ENCODE measurements around the gene TMEM30A. TPM values are rescaled to one million over a fixed set of nuclear protein-coding genes. Genes with fewer than 3 reads are reported as not detected.

The TMEM30A gene
- total and polyA plus RNA-seq, 2 of the 13 experiments (the other 11 are each of a cell fraction or from before 2014, with no cell fraction given), result 17.6 to 54.4 TPM

DNA sequence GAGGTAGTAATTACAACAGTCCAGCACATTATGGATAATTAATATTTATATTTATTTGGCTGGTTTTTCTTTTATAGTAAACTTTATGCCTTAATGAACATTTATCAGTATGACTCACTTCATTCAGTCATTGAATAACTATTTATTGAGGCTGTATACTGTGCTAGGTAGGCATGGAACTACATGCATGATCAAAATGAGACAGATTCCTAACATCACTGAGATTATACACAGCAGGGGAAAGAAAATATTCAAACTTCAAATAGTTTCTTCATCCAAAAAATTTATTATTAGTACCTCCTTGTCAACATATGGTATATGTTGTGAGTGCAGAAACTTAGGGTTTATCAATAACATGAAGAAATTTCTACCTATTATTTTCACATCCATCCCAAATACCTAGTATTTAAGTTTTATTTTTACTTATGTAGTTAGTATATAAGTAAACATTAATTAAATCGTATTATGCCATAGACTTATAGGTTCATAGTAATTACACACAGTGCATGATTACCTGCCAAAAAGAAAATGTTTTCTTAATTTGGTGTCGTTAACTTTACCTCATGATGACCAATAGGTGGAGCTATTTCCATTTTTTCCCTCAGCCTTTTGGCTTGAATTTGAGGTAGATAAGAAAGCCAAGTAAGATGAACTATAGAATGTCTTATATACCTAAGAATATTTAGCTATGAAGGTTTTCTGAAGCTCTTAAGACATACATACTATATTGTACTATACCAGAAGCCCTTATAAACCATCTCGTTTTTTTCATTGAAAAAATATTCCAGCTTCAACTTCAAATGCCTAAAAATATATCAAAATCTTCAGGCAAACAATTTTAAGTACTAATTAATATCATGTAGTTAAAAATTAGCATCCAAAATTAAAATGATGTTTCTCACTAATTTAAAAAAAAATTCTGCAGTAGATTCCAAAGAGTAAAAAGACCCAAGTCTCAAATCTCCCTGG lies 12.5 kb upstream of the TMEM30A start:
- Histone ChIP-seq H3K27ac (ENCODE audit: extremely low read length, insufficient read depth, low read length) (no peak overlapping the region), H3K79me2 (ENCODE audit: insufficient read depth, low read length) (no peaks in the 10 kb centered on the region), H4K20me1 (ENCODE audit: insufficient read depth, low read length) (no peaks in the 10 kb centered on the region), H3K4me1 (ENCODE audit: insufficient read depth, low read length) (no peaks in the 10 kb centered on the region), H3K36me3 (replicated peaks in 1 of 2; ENCODE audit: control insufficient read depth in 1 of 2, insufficient read depth in 2 of 2, low read length in 2 of 2) (no peaks in the 10 kb centered on the region), H3K27me3 (ENCODE audit: control insufficient read depth in 1 of 2, insufficient read depth in 2 of 2, low read length in 2 of 2) (no peaks in the 10 kb centered on the region), H3K9me3 (ENCODE audit: low read length) (no peaks in the 10 kb centered on the region), H3K4me2 (ENCODE audit: low read depth, low read length) (no peak overlapping the region), H3K9ac (ENCODE audit: insufficient read depth, low read depth, low read length) (no peak overlapping the region), H2AFZ (ENCODE audit: low read length) (no peak overlapping the region), H3K4me3 (replicated peaks in 1 of 3; ENCODE audit: insufficient read depth in 1 of 3, low read depth in 2 of 3, low read length in 3 of 3) (no peak overlapping the region)
- intact Hi-C loops (cut with micrococcal nuclease; ENCODE audit: unreplicated experiment), result loop anchor here (1.0 to 2.0 kb wide), 3 partner anchors 12 to 229 kb away; no protein-coding TSS in a partner anchor
- 2% methylated on average over 3 of the region's 3 CpGs for WGBS (ENCODE audit: low lambda C conversion rate)
- ATAC-seq, result peak; percentile 56
- in situ Hi-C loops (cut with HindIII; ENCODE audit: extremely low pct_ligation_motif_present, low pct_unique_long_range_greater_than_20kb), result no loop called here
- ChIA-PET POLR2A (interaction anchor here (1.2 kb wide), 1 partner anchor 12 kb away, joined by 5 read pairs; the partner anchor contains the start of gene TMEM30A), CTCF (ENCODE audit: low intra/inter-chr PET ratio, low total read pairs) (interaction anchor here (0.6 to 2.4 kb wide), 5 partner anchors 31 to 266 kb away, joined by 3 to 19 read pairs (median 3); no protein-coding TSS in a partner anchor)
- peak; percentile 66 for FAIRE-seq
- DNase-seq (ENCODE audit: low spot score), result peak; percentile 57
- BruUV-seq (replicated peaks), result no TSS peak
- TF ChIP-seq STAG1 (CRISPR knock-in tag; IDR thresholded peaks at IDR 0.05) (peak; percentile 70), RAD21 (CRISPR knock-in tag; IDR thresholded peaks at IDR 0.05) (peak; percentile 28; the same call in 1 of the 2 replicates), SMC3 (IDR thresholded peaks at IDR 0.05; ENCODE audit: low read length) (peak; percentile 67; the same call in 1 of the 2 replicates), MIXL1 (CRISPR knock-in tag; IDR thresholded peaks at IDR 0.05) (0 out of 2 replicates have a peak, but pooled peaks have one; percentile 30), ZNF629 (CRISPR knock-in tag; conservative IDR thresholded peaks at IDR 0.05) (no peak)
- TF ChIP-seq, protein P1, sequence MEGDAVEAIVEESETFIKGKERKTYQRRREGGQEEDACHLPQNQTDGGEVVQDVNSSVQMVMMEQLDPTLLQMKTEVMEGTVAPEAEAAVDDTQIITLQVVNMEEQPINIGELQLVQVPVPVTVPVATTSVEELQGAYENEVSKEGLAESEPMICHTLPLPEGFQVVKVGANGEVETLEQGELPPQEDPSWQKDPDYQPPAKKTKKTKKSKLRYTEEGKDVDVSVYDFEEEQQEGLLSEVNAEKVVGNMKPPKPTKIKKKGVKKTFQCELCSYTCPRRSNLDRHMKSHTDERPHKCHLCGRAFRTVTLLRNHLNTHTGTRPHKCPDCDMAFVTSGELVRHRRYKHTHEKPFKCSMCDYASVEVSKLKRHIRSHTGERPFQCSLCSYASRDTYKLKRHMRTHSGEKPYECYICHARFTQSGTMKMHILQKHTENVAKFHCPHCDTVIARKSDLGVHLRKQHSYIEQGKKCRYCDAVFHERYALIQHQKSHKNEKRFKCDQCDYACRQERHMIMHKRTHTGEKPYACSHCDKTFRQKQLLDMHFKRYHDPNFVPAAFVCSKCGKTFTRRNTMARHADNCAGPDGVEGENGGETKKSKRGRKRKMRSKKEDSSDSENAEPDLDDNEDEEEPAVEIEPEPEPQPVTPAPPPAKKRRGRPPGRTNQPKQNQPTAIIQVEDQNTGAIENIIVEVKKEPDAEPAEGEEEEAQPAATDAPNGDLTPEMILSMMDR (CRISPR knock-in tag; IDR thresholded peaks at IDR 0.05), result peak; percentile 72

Measured in HepG2 (cell line).